Hematopoietic multipotent progenitor cell treated with erythropoietin and hydrocortisone succinate and interleukin-3 and kit ligand, for 6 days (in vitro differentiated cells): ENCODE results near the gene IGIP.
"Not testable (repeated sequence)": the region's sequence is repeated elsewhere in the genome, so short reads cannot be mapped to it uniquely, and the experiment has no call there.

Source experiments
- DNase-seq: peaks from one replicate; pipeline ENCODE4 v3.0.0-alpha.2; 2015

Gene IGIP

GRCh38 chr5:140143521-140144258, 18.0 kb downstream of the IGIP start:
- no peak for DNase-seq

- DNase-seq: no peak
Observed at GRCh38 chr5:140145256-140145655, 19.5 kb downstream of the IGIP start.

GRCh38 chr5:140145818-140146522, 20.2 kb downstream of the IGIP start:
- peak; percentile 78 for DNase-seq

GRCh38 chr5:140146523-140146842, 20.7 kb downstream of the IGIP start:
- no peak for DNase-seq

- DNase-seq: no peak
Observed at GRCh38 chr5:140147460-140147859, 21.7 kb downstream of the IGIP start.

DNA sequence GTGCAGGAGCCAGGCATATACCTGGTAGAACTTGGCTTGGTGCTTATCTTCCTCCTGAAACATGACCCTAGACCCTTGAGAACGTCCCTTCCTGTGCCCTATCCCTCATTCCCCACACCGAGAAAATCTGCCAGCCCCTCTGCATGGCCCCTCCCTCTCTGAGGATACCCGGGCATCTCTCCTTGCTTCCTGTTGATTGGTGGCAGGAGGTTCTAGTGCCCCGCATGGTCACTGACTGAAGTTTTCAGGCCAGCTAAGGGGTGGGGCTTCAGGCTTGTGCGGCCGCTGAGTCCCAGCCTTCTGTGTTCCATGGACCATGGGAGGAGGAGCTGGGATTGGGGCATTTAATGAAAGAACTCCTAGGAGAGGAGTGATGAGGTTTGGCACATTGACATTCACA, 22.8 kb downstream of the IGIP start:
- no peak for DNase-seq

GRCh38 chr5:140150201-140150600, 24.5 kb downstream of the IGIP start:
- DNase-seq: no peak

DNA sequence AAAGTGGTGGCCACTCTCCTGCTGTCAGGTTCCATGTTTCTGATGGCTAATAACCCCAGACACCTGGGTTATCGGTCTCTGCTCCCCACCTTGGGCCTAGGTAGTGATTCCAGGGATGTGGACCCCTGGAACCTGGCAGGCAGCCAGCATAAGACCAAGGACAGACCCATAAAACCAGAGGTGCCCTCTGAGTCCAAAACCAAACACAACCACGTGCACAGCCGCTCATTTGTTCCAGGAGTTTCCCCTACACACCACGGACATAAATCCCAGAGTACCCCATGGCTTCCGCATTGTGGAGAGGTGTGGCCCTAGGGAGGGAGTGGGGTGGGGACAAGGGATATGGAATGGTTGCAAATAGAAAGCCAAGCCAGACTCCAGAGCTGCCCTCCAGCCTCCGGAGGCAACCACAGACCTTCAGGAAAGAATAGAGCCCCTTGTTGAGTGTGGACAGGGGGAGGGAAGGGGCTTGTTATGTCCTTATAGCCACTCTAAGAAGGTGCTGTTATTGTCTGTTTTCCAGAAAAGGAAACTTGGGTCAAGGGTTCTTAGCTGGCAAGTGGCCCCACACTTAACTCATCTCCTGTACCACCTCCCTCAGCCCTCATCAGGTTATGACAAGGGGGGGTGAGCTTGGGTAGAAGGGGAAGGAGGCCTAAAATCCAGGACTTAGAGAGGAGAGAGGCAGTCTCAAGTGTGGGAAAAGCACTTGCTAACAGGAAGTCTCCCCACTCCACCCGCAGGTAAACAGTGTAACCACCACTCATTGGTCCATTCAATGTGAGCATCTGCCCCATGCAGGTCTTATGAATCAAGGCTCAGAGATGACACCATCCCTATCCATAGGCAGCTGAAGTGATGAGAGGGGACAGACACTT, 25.6 kb downstream of the IGIP start:
- no peak for DNase-seq

DNA sequence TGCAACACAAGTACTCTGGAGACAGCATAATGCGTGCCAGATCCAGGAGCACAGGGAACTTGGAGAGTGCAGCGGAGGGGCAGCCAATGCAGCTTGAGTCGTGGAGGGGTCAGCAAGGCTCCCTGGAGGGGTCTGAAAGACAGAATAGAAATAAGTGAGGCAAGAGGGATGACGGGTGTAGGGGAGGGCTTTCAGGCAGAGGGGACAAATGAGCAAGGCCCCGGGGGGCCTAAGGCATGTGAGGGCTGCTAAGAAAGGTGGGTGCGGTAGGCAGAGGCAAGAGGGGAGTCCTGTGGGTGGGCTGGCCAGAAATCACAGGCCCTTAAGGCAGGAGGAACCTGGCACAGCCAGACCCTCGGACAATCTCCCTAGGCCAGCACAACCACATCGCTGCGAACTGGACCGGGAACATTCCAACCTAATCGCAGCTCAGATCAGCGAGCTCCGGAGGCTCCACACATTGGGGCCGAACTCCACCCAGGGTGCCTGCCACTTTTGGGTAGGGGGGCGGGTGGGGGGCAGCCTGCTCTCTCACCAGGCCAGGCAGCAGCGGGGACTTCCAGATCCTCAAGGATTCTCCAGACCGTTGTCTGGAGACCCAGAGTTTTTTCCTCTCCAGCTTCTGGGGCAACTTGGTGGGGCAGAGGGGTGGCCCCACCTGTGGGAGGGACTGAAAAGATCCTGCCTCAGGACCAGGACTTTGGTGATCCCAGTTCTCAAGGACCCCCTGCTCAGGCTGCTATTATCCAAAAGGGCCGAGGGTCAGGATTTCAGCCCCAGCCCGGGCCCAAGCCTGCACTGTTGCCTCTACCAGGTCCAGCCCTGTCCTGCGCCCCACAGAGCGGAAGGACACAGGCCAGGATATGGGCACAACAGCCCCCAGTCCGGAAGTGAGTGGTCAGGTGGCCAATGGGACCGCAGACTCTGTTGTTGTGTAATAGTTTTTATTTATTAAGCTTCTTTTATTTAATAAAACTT, 26.6 kb downstream of the IGIP start:
- no peak for DNase-seq

DNA sequence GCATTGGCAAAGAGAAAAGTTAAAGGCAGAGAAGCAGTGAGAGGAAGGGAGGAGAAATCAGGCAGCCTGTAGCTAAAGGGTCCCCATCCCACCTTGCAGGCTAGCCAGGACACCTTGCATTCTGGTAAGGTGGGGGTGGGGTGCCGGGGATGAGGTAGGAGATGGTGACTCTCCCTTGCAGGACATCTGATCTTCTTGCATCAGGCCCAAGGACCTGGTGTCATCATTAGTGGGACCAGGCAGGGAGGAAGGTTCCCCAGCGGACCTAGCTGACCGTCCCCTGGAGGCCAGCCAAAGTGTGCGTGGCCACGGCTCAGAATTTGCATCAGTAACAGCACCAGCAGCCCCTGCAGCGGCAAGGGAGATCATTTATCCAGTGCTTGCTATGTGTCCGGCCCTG, 27.5 kb downstream of the IGIP start:
- no peak for DNase-seq

GRCh38 chr5:140153905-140154304, 28.2 kb downstream of the IGIP start:
- no peak for DNase-seq

DNA sequence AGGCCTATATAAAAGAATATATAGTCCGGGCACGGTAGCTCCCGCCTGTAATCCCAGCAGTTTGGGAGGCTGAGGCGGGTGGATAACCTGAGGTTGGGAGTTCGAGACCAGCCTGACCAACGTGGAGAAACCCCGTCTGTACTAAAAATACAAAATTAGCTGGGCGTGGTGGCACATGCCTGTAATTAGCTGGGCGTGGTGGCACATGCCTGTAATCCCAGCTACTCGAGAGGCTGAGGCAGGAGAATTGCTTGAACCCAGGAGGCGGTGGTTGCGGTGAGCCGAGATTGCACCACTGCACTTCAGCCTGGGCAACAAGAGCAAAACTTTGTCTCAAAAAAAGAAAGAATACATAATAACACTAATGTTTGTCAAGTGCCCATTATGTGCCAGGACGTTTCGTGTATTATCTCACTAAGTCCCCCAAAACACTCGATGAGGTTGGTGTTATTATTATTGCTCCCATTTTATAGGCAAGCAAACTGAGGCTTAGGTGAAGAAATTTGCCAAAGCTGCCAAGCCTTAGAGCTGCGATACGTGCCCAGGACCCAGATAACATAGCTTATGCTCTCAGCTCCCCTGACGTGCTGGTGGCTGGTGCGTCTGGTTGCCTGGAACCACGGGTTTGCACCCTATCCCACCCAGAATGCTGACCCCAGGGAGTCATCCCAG, 29.1 kb downstream of the IGIP start:
- DNase-seq: not testable (repeated sequence)

DNA sequence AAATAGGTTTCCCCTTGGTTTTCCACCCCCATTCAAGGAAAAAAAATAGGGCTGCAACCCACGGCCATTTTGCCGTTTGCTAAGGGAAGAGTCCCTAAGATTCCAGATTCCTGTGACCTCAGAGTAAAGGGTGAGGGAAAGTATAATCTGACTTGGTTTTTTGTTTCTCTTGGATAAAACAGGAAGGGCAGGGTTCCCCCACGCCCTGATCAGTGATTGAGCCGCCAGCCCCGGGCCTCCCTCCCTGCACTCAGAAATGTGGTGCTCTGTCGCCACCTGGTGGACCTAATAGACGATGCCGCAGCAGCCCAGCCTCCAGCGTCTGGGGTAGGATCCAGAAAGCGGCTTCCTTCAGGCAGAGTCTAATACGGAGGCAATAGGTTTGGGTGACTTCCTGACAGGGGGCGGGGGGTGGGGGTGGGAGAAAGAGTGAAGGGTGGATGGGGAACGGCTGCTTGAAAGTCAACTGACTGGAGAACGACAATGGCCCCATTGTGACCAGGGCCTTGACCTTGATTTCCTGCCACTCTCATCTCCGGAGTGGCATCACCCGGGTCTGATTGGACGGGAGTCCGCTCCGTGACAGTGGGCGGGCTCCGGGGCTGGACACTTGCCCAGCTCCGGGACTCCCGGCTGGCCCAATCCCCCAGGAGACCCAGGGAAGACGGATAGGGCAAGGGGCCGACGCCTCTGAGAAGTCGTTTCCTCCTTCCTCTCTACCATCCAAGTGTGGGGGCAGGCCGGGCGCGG, 31.5 kb downstream of the IGIP start:
- peak; percentile 93 for DNase-seq

- no peak for DNase-seq
Observed at GRCh38 chr5:140159014-140159927, 33.5 kb downstream of the IGIP start.

- no peak for DNase-seq
Observed at GRCh38 chr5:140162275-140162674, 36.5 kb downstream of the IGIP start.

- no peak for DNase-seq
Observed at GRCh38 chr5:140162781-140163180, 37.0 kb downstream of the IGIP start.

- DNase-seq: peak; percentile 37
Observed at GRCh38 chr5:140165101-140165922, 39.6 kb downstream of the IGIP start.

- no peak for DNase-seq
Observed at GRCh38 chr5:140165923-140166270, 40.2 kb downstream of the IGIP start.

- no peak for DNase-seq
Observed at GRCh38 chr5:140166911-140167310, 41.2 kb downstream of the IGIP start.
